NOMO-1 (cell line): ENCODE data around the gene FAIM.
A peak's percentile ranks its signal among the peaks of the same experiment; 100 is the strongest.
"Not testable (repeated sequence)": the region's sequence is repeated elsewhere in the genome, so short reads cannot be mapped to it uniquely, and the experiment has no call there.

Source experiments
- DNase-seq, 2 experiments: peaks; one replicate each; lab custom pipeline; 2025; ENCODE audit not compliant: unreplicated experiment in 2 of 2; lab: John Stamatoyannopoulos, UW

Gene FAIM

GRCh38 chr3:138608322-138609135 lies at the start of gene FAIM:
FAIM (plus strand) TSS chr3:138608771; CDS start chr3:138619727, 10,956 bp downstream.
- DNase-seq: peak; percentile 40 to 67

- no peak for DNase-seq
Measured at GRCh38 chr3:138559134-138559533, 49.4 kb upstream of the FAIM start.

- DNase-seq: no peak
Measured at GRCh38 chr3:138560501-138560900, 48.1 kb upstream of the FAIM start.

- DNase-seq: not testable (repeated sequence)
Measured at GRCh38 chr3:138562902-138563301, 45.7 kb upstream of the FAIM start.

GRCh38 chr3:138566293-138566692 lies 42.3 kb upstream of the FAIM start:
- DNase-seq: not testable (repeated sequence)

- no peak for DNase-seq
Measured at GRCh38 chr3:138567403-138567802, 41.2 kb upstream of the FAIM start.

- no peak for DNase-seq
Measured at GRCh38 chr3:138569090-138569489, 39.5 kb upstream of the FAIM start.

- not testable (repeated sequence) for DNase-seq
Measured at GRCh38 chr3:138569624-138570023, 38.9 kb upstream of the FAIM start.

- DNase-seq: no peak
Measured at GRCh38 chr3:138573138-138573537, 35.4 kb upstream of the FAIM start.

GRCh38 chr3:138578141-138578540 lies 30.4 kb upstream of the FAIM start:
- no peak for DNase-seq

GRCh38 chr3:138578961-138579574 lies 29.5 kb upstream of the FAIM start:
- no peak for DNase-seq

GRCh38 chr3:138587374-138587773 lies 21.2 kb upstream of the FAIM start:
- no peak for DNase-seq

- no peak for DNase-seq
Measured at GRCh38 chr3:138588445-138588844, 20.1 kb upstream of the FAIM start.

GRCh38 chr3:138591392-138591791 lies 17.2 kb upstream of the FAIM start:
- DNase-seq: no peak

- DNase-seq: no peak
Measured at GRCh38 chr3:138593488-138594149, 15.0 kb upstream of the FAIM start.

- DNase-seq: no peak
Measured at GRCh38 chr3:138594150-138594934, 14.2 kb upstream of the FAIM start, which contains the start of gene CEP70. CEP70 (minus strand) TSS chr3:138594260; CDS start chr3:138572927, 21,333 bp downstream.

GRCh38 chr3:138594935-138595610 lies 13.5 kb upstream of the FAIM start:
- DNase-seq: no peak

- not testable (repeated sequence) for DNase-seq
Measured at GRCh38 chr3:138597186-138597976, 11.2 kb upstream of the FAIM start.

GRCh38 chr3:138598534-138598933 lies 10.0 kb upstream of the FAIM start:
- DNase-seq: no peak
